ENCODE measurements around the gene RASAL2.

DNA sequence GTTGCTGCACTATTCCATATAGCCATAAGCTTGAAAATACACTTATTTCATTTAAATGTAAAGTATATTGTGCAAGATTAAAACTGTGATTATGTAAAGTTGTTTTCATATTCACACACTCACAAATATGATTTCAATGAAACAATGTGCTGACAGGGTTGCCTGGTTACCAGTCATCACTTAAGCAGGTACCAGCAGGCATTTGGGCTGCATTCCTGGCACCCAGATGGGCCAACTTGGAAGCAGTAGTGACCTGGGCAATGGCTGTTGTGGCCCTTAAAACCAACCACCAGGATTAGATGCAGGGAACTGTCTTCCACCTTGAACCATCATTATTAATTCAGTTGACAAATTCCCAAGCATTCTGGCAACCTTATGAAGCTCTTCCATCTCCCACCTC lies 45.0 kb upstream of the RASAL2 start:
- TF ChIP-seq, protein P1, sequence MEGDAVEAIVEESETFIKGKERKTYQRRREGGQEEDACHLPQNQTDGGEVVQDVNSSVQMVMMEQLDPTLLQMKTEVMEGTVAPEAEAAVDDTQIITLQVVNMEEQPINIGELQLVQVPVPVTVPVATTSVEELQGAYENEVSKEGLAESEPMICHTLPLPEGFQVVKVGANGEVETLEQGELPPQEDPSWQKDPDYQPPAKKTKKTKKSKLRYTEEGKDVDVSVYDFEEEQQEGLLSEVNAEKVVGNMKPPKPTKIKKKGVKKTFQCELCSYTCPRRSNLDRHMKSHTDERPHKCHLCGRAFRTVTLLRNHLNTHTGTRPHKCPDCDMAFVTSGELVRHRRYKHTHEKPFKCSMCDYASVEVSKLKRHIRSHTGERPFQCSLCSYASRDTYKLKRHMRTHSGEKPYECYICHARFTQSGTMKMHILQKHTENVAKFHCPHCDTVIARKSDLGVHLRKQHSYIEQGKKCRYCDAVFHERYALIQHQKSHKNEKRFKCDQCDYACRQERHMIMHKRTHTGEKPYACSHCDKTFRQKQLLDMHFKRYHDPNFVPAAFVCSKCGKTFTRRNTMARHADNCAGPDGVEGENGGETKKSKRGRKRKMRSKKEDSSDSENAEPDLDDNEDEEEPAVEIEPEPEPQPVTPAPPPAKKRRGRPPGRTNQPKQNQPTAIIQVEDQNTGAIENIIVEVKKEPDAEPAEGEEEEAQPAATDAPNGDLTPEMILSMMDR (IDR thresholded peaks at IDR 0.05) = no peak
- no peak for TF ChIP-seq POLR2A (IDR thresholded peaks at IDR 0.05)
